ENCODE measurements around the gene CELSR1.

The CELSR1 gene

GRCh38 chr22:46356496-46357480, 180.6 kb downstream of the CELSR1 start:
- Histone ChIP-seq H3K36me3 (ENCODE audit: control insufficient read depth, insufficient read depth, low read length) (peaks cover 36% of the 10 kb centered on the region), H3K4me3 (ENCODE audit: low read length) (no peak overlapping the region), H3K9ac (ENCODE audit: low read length) (no peak overlapping the region), H3K27me3 (ENCODE audit: control insufficient read depth, insufficient read depth, low read length) (no peaks in the 10 kb centered on the region), H3K27ac (ENCODE audit: low read depth, low read length) (no peak overlapping the region), H3K4me1 (ENCODE audit: control insufficient read depth, insufficient read depth, low read length) (no peaks in the 10 kb centered on the region)

GRCh38 chr22:46355996-46356471, 181.4 kb downstream of the CELSR1 start:
- H3K4me3 ChIP-seq (ENCODE audit: low read length) = no peak overlapping the region
- no peak overlapping the region for H3K27ac ChIP-seq (ENCODE audit: low read depth, low read length)
- no peak overlapping the region for H3K9ac ChIP-seq (ENCODE audit: low read length)
- no peaks in the 10 kb centered on the region for H3K27me3 ChIP-seq (ENCODE audit: control insufficient read depth, insufficient read depth, low read length)
- no peaks in the 10 kb centered on the region for H3K4me1 ChIP-seq (ENCODE audit: control insufficient read depth, insufficient read depth, low read length)
- peaks cover 36% of the 10 kb centered on the region for H3K36me3 ChIP-seq (ENCODE audit: control insufficient read depth, insufficient read depth, low read length)

- H3K9ac ChIP-seq (ENCODE audit: low read length) = no peak overlapping the region
- H3K4me1 ChIP-seq (ENCODE audit: control insufficient read depth, insufficient read depth, low read length) = no peaks in the 10 kb centered on the region
- H3K27me3 ChIP-seq (ENCODE audit: control insufficient read depth, insufficient read depth, low read length) = no peaks in the 10 kb centered on the region
- H3K27ac ChIP-seq (ENCODE audit: low read depth, low read length) = no peak overlapping the region
- no peak overlapping the region for H3K4me3 ChIP-seq (ENCODE audit: low read length)
- peaks cover 36% of the 10 kb centered on the region for H3K36me3 ChIP-seq (ENCODE audit: control insufficient read depth, insufficient read depth, low read length)
These were observed 181.9 kb downstream of the CELSR1 start for GRCh38 chr22:46355369-46355995.

GRCh38 chr22:46354993-46355305, 182.5 kb downstream of the CELSR1 start:
- Histone ChIP-seq H3K27ac (ENCODE audit: low read depth, low read length) (no peak overlapping the region), H3K4me1 (ENCODE audit: control insufficient read depth, insufficient read depth, low read length) (peaks cover 4% of the 10 kb centered on the region), H3K9ac (ENCODE audit: low read length) (no peak overlapping the region), H3K36me3 (ENCODE audit: control insufficient read depth, insufficient read depth, low read length) (peaks cover 36% of the 10 kb centered on the region), H3K4me3 (ENCODE audit: low read length) (no peak overlapping the region), H3K27me3 (ENCODE audit: control insufficient read depth, insufficient read depth, low read length) (no peaks in the 10 kb centered on the region)

GRCh38 chr22:46354176-46354992, 183.0 kb downstream of the CELSR1 start:
- Histone ChIP-seq H3K36me3 (ENCODE audit: control insufficient read depth, insufficient read depth, low read length) (peaks cover 36% of the 10 kb centered on the region), H3K27me3 (ENCODE audit: control insufficient read depth, insufficient read depth, low read length) (no peaks in the 10 kb centered on the region), H3K4me1 (ENCODE audit: control insufficient read depth, insufficient read depth, low read length) (peaks cover 4% of the 10 kb centered on the region), H3K27ac (ENCODE audit: low read depth, low read length) (no peak overlapping the region), H3K4me3 (ENCODE audit: low read length) (no peak overlapping the region), H3K9ac (ENCODE audit: low read length) (no peak overlapping the region)

GRCh38 chr22:46353483-46354105, 183.8 kb downstream of the CELSR1 start:
- H3K36me3 ChIP-seq (ENCODE audit: control insufficient read depth, insufficient read depth, low read length) = peaks cover 36% of the 10 kb centered on the region
- no peak overlapping the region for H3K27ac ChIP-seq (ENCODE audit: low read depth, low read length)
- H3K27me3 ChIP-seq (ENCODE audit: control insufficient read depth, insufficient read depth, low read length) = no peaks in the 10 kb centered on the region
- H3K4me1 ChIP-seq (ENCODE audit: control insufficient read depth, insufficient read depth, low read length) = peaks cover 4% of the 10 kb centered on the region
- H3K9ac ChIP-seq (ENCODE audit: low read length) = no peak overlapping the region
- H3K4me3 ChIP-seq (ENCODE audit: low read length) = no peak overlapping the region

GRCh38 chr22:46352691-46353386, 184.6 kb downstream of the CELSR1 start:
- H3K4me3 ChIP-seq (ENCODE audit: low read length) = no peak overlapping the region
- peaks cover 43% of the 10 kb centered on the region for H3K36me3 ChIP-seq (ENCODE audit: control insufficient read depth, insufficient read depth, low read length)
- no peak overlapping the region for H3K9ac ChIP-seq (ENCODE audit: low read length)
- H3K4me1 ChIP-seq (ENCODE audit: control insufficient read depth, insufficient read depth, low read length) = peaks cover 4% of the 10 kb centered on the region
- H3K27me3 ChIP-seq (ENCODE audit: control insufficient read depth, insufficient read depth, low read length) = no peaks in the 10 kb centered on the region
- H3K27ac ChIP-seq (ENCODE audit: low read depth, low read length) = no peak overlapping the region

- no peak overlapping the region for H3K27ac ChIP-seq (ENCODE audit: low read depth, low read length)
- peaks cover 4% of the 10 kb centered on the region for H3K4me1 ChIP-seq (ENCODE audit: control insufficient read depth, insufficient read depth, low read length)
These were observed 185.1 kb downstream of the CELSR1 start for GRCh38 chr22:46352276-46352675.

GRCh38 chr22:46351767-46352166, 185.7 kb downstream of the CELSR1 start:
- H3K4me1 ChIP-seq (ENCODE audit: control insufficient read depth, insufficient read depth, low read length) = peaks cover 4% of the 10 kb centered on the region
- no peaks in the 10 kb centered on the region for H3K27me3 ChIP-seq (ENCODE audit: control insufficient read depth, insufficient read depth, low read length)
- no peak overlapping the region for H3K27ac ChIP-seq (ENCODE audit: low read depth, low read length)
- peaks cover 45% of the 10 kb centered on the region for H3K36me3 ChIP-seq (ENCODE audit: control insufficient read depth, insufficient read depth, low read length)
- no peak overlapping the region for H3K4me3 ChIP-seq (ENCODE audit: low read length)
- no peak overlapping the region for H3K9ac ChIP-seq (ENCODE audit: low read length)

More at GRCh38 chr22:46352276-46352675, 185.1 kb downstream of the CELSR1 start:
- Histone ChIP-seq H3K27me3 (ENCODE audit: control insufficient read depth, insufficient read depth, low read length) (no peaks in the 10 kb centered on the region), H3K36me3 (ENCODE audit: control insufficient read depth, insufficient read depth, low read length) (peaks cover 48% of the 10 kb centered on the region), H3K9ac (ENCODE audit: low read length) (no peak overlapping the region), H3K4me3 (ENCODE audit: low read length) (no peak overlapping the region)

- Histone ChIP-seq H3K36me3 (ENCODE audit: control insufficient read depth, insufficient read depth, low read length) (peaks cover 41% of the 10 kb centered on the region), H3K27ac (ENCODE audit: low read depth, low read length) (no peak overlapping the region), H3K4me3 (ENCODE audit: low read length) (no peak overlapping the region), H3K4me1 (ENCODE audit: control insufficient read depth, insufficient read depth, low read length) (peaks cover 4% of the 10 kb centered on the region), H3K9ac (ENCODE audit: low read length) (no peak overlapping the region), H3K27me3 (ENCODE audit: control insufficient read depth, insufficient read depth, low read length) (no peaks in the 10 kb centered on the region)
These were observed 186.2 kb downstream of the CELSR1 start for GRCh38 chr22:46351131-46351735.

GRCh38 chr22:46350646-46351045, 186.8 kb downstream of the CELSR1 start:
- Histone ChIP-seq H3K4me1 (ENCODE audit: control insufficient read depth, insufficient read depth, low read length) (peaks cover 4% of the 10 kb centered on the region), H3K4me3 (ENCODE audit: low read length) (no peak overlapping the region), H3K27me3 (ENCODE audit: control insufficient read depth, insufficient read depth, low read length) (no peaks in the 10 kb centered on the region), H3K36me3 (ENCODE audit: control insufficient read depth, insufficient read depth, low read length) (peaks cover 38% of the 10 kb centered on the region), H3K9ac (ENCODE audit: low read length) (no peak overlapping the region), H3K27ac (ENCODE audit: low read depth, low read length) (no peak overlapping the region)

All from rectal smooth muscle tissue (tissue), 1 donor.